HL-60/S4 treated with phorbol 12-myristate 13-acetate at 8.2 ng/mL for 4 days and 3 days (cell line): ENCODE results near the gene PTPRE.

ENCODE experiments used
- in situ Hi-C: fragments of 300-500 bp; cut with MboI; formaldehyde crosslinking; loops from 2 replicates; pipeline ENCODE4 v1.15.0; 2022; ENCODE audit warnings: low sequenced_read_pairs

PTPRE gene

DNA sequence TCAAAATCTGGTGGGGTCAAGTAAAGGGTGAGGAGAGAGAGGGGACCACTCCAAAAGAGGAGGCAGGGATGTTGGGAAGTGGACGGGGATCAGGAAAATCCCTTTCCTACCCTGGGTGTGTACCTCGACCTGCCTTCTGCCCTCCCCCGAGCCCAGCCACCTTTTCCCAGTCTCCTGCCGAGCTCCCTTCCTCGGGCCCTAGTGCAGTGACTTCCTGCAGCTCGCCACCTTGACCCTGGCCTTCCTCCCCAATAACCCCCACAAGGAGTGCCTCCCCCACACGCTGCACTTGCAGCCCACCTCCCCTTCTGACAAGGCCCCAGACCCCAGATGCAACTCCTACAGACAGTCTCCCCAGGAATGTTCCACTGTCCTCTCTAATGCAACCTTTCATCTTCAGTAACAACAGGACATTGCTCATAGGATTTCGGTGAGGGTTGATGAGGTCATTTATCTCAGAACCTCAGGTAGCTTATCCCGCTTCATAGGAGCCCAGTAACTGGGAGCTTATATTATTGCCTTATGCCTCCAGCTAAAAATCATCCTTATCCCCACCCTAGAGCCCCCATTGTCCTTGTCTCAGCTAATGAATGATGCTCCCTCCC is 129.2 kb downstream of the PTPRE start:
- in situ Hi-C loops, result no loop called here

DNA sequence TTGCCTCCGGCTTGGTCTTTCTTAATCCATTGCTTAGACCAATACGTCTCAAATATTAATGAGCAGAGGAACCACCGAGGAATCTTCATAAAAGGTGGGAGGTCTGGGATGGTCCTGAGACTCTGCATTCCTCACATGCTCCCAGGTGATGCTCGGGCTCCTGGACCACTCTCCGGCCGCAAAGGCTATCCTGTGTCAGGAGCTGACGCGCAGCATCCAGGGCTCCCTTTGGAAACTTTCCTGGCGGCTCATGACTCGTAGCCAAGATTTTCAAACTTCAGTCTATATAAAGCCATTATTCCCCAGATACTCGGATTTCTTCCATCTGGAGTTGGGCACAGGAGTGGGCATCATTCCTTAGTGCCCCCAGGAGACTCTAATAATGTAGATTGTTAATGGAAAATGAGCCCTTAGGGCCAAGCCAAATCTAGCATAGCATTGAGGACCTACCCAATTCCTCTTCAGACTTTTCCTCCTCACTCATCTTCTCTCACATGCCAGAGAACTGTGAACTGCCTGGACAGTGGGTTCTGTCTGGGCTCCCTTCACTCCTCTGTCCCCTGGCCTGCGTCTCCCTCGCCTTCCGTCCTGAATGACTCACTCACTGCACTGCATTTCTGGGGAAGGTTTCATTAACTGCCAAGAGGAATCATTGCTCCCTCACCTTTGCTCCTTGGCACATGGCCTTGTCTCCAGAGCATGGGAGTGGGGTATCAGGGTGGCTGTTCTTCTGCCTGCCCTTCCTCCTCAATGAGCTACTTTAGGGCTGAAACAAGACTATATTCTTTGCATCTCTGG is 130.0 kb downstream of the PTPRE start:
- in situ Hi-C loops, result no loop called here

DNA sequence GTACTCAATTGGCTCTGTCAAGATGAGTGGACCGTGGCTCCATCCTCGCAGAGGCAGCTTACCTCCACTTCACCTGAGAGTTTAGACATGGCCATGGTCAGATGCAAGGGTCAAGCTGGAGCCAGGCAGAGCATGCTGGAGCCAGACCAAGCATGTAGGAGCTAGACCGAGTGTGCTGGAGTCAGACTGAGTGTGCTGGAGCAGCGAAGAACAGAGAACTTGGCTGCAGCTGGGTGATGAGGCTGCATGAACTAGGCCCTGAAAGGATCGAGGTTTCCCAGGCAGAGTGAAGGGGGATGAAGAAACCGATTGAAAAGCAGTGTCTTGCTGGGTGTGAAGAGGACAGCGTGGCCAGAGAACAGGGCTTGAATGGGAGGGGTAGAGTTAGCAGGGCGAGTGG is 133.2 kb downstream of the PTPRE start:
- in situ Hi-C loops, result no loop called here

DNA sequence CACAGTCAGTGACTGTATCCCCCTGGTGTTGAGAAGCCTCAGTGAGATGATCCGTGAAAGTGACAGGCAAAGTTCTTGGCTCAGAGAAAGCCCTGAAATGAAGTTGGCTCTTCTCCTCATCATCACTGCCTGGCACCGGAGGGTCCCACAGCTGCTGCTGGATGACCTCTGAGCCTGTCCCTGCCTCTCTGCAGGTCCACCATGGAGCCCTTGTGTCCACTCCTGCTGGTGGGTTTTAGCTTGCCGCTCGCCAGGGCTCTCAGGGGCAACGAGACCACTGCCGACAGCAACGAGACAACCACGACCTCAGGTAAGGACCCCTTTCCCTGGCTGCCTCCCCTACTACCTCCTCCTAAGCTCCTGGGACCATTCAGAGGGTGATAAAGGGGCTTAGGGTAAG is 133.8 kb downstream of the PTPRE start:
- in situ Hi-C loops, result no loop called here

DNA sequence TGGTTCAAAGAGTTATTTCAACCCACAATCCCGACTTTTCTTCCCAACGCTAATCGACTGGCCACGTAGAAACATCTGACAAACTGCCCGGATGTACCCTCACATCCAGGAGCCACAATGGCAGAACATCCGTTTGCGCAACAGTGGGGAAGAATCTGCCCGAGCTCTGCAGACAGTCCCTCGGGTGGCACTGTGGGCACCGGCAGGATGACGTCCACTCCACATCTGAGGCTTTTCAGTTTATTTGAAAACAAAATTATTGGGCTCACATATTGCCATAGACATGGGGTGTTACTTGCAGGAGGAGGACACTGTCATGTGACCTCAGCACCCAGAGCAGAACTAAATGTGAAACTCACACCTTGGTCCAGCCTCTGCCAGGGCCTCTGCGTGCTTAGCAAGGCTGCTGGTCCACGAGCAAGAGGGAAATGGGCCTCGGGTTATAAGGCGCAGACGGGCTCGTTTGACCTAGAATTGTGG is 135.3 kb downstream of the PTPRE start:
- in situ Hi-C loops, result no loop called here

DNA sequence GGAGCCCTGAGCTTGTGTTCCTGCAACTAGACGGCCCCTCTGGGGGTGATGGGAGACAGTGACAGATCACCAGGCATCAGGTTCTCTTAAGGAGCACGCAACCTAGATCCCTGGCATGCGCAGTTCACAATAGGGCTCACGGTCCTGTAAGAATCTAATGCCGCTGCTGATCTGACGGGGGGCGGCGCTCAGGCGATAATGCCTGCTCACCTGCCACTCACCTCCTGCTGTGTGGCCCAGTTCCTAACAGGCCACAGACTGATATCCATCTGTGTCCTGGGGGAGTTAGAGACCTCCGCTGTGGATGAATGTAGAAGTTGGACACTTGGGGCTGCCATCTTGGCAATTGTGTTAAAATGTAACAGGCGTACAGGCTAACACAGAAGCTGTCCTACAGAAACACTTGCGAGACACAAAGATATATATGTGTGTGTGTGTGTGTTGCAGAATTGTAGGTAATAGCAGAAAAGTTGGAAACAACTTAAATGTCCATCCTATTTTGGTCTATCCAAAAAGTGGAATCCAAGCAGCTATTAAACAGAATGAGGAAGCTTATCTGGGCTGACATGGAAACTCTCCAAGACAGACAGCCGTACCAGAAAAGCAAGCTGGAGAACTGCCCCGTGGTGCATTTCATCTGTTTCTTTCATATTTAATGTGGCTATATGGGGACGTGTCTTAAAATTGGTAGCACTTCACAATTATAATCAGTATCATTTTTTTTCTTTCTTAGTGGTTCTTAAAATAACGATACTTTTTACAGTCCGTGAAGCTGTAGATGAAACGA is 136.5 kb downstream of the PTPRE start:
- in situ Hi-C loops, result no loop called here

DNA sequence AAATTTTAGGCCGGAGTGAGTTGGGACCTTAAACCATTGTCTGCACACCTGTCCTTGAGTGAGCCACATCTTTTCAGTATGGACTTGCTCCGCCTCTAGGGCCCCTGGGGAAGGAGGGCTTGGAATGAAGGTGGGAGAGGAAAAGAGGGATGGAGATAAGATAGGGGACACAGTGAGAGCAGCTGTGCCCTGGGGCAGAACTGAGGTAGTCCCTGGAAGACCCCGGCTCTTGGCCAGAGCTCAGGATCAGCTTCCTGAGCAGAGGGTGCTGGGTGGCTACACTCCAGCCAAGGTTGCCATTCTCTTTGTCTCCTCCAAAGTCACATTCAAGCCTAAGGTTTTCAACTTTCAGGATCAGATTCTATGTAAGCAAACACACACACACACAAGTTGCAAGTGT is 137.3 kb downstream of the PTPRE start:
- in situ Hi-C loops, result no loop called here

DNA sequence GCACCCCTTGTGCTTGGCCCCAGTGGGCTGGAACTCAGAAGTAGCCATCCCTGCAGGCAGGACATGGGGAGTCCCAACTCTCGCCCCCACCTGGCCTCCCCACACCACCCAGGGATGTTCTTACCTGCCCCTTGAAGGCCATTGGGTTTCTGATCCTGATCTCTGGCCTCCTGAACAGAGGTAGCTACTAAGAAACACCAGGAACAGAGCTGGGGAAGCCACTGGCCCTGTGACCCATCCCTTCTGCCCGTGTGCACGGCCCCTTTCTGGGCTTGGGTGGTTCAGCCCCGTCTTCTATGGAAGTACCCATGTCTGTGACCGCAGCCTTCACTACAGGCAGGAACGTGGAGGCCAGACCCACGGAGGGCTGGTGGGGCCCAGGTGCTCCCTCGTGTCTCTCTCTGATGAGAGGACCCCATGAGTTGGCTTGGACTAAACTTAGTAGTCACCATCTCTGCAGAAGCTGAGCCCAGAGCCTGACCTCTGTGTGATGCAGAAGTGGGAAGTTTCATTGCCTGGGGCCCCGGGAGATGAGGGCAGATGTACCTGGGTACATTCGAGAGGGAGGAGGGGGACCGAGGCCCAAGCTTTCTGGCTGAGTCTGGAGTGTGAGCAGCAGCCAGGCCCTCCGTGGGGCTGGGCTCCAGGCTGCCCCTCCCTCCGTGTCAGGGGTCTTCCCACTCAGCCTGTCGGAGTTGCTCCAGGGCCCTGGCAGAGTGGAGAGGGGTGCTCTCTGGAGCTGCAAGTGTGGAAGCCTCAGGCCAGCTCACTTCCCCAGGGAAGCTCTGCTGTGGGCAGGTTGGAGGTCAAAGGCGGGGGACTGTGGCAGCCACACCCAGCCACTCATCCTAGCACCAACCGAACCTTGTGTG is 138.3 kb downstream of the PTPRE start:
- in situ Hi-C loops, result no loop called here

DNA sequence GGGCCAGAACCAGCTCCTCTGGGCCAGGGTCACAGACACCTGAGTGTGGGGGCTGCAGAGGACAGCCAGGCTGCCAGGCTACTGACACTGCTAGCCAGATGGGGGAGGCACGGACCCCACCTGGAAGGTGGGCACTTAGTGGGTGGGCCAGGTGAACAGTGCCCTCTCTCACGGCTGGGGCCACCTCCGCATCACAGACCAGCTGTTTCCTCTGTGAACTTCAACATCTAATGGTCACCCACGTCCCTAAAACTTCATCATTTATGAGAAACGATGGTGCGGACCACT is 138.9 kb downstream of the PTPRE start:
- in situ Hi-C loops, result no loop called here

DNA sequence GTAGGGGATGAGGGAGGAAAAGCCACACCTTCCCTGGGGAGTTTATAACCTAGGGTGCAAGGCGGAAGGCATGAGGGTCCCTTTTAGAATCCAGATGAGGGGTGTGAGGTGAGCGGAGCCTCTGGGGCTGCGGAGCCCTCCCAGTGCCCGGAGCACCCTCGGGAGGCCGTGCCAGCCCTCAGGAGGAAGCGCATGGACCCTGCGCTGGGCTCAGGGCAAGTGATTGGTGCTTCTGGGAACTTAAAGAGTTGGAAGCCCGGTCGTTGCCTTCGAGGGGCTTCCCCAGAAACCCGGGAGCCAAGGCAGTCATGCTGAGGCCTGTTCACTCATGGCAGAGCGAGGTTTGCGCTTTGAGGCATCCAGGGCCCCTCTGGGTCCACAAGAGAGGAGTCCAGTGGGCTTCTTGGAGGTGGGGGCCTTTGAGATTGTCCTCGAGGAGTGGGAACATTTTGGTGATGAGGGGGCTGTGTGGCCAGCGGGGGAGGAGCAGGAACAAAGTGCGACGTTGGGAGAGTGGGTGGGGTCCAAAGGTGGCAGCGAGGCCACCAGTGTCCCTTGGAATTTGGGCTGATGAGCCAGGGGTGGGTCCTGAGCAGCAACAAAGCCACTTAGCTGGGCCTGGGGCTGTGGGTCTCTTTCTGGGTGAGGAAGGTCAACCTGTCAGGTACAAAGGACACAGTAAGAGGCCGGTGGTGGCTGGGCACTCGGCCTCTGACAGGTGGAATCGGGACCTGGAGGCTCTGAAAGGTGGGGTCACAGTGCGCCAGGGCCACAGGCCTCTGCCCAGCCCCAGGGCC is 139.5 kb downstream of the PTPRE start:
- in situ Hi-C loops, result no loop called here

DNA sequence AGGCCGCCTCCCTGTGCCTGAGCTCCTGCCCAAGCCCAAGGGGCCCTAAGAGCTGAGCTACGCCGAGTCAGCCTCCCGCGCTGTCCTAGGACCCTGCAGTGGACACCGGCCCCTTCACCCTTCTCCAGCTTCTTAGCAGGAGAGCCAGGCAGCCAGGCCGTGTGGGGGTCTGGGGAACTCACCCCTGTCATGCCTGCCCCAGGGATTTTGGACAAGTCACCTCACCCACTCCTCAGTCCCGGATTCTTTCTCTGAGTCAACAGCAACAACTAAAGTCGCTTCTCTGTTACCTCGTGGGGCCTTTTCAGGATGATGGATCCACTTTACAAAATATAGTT is 140.0 kb downstream of the PTPRE start:
- in situ Hi-C loops, result no loop called here

DNA sequence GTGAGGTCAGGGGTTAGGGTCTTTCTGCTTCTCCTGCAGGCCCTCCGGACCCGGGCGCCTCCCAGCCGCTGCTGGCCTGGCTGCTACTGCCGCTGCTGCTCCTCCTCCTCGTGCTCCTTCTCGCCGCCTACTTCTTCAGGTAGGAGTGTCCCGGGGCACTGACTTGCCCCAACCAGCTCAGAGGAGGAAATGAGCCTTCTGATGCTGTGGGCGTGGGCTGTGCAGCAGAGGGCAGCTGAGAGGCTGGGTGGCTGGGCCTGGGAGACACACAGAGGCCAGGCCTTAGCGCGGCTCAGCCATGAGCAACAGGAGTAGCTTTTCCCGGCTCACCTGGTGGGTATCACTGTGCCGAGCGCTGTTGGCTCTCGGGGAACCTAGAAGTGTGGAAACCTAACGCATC is 140.4 kb downstream of the PTPRE start:
- in situ Hi-C loops, result no loop called here

DNA sequence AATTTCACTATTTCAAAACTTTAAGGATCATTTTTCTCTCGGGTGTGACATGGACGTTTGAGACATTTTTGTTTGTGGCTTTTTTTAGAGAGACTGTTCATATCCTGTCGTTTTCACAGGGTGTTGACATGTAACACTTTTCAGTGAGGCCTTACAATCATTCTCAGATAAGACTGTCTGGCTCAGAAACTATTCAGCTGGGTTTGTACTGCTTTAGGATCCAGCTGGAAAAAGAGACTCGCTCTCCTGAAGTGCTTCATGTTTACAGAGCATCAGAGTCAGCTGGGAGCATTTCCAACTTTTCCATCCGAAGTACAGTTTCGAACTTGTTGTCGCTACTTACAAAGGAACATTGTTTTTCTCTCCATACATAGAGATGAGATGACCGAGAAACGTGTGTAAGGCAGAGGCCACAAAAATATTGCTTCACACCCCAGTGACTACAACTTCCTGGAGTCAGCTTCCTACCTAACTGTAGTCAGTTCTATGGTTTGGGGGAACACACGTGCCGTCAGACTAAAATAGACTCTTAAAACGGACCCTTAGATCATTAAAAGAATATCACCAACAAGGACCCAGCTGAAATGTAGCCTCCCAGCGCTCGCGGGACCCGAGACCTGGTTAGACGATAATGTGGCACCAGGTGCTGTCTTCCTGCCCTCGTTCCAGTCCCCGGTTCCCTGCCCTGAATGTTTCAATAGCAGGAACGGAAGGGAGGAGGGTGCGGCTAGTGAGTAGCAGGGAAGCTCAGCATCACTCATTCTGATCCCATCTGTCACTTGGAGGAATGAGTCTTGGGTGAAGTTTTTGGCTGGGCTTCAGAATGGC is 141.3 kb downstream of the PTPRE start:
- in situ Hi-C loops, result no loop called here

DNA sequence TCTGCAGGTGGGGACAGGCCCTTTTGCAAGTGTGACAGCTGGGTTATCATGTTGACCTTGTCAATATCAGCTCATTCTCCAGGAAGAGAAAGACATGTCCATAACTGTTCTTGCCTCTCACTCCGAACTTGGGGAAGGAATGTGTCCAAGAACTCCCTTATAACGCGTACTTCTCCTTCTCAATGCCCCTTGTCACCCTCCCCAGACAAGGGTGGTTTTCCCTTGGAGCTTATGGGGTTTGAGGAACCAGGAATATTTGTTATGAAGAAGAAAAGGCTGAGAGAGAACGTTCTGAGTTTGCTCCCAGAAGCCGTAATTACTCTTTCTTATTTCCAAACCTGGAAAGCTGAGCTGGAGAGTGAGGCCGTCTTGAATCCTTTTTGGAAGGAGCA is 141.9 kb downstream of the PTPRE start:
- in situ Hi-C loops, result no loop called here

DNA sequence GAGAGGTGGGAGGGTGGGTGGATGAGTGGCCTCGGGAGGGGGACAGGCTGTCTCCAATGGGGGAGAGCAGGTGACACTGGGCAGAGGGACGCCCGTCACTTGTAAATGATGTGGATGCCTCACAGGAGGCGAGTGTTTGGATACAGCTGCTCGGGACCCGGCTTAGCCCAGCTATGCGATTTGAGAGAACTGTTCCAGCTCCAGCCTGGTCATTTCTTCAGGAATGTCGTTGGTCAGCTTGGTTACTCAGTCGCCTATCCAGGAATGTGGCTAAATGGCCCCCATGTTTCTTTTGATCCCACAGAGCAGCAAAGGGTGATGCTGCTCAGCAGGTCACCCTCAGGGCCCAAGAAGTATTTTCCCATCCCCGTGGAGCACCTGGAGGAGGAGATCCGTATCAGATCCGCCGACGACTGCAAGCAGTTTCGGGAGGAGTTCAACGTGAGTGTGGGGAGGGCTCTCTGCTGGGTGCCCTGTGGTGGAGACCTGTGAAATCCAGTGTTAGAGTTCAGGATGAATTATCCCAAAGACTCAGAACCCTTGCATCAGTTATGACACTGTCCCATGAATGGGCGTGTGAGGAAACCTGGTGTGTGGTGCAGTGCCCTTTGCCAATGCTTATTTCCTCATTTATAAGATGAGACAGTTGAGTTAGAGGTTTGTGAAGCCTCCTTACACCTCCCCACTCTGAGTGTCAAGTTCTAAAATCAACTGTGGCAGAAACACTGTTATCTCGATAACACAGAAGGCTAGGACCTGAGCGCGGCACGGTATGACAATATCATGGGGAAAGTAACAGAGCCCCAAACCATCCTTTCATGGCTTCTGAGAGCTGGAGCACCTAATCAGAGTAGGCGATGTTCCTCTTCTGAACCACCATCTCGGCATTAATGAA is 142.6 kb downstream of the PTPRE start:
- in situ Hi-C loops, result no loop called here

DNA sequence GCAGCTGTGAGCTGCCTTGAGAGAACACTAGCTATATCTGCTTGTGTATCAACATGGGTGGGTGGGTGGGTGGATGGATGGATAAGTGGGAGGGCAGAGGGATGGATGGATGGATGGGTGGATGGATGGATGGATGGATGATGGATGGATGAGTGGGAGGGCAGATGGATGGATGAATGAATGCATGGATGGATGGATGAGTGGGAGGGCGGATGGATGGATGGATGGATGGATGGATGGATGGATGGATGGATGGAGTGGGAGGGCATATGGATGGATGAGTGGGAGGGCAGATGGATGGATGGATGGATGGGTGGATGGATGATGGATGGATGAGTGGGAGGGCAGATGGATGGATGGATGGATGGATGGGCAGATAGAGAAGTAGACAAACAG is 143.2 kb downstream of the PTPRE start:
- in situ Hi-C loops, result no loop called here

DNA sequence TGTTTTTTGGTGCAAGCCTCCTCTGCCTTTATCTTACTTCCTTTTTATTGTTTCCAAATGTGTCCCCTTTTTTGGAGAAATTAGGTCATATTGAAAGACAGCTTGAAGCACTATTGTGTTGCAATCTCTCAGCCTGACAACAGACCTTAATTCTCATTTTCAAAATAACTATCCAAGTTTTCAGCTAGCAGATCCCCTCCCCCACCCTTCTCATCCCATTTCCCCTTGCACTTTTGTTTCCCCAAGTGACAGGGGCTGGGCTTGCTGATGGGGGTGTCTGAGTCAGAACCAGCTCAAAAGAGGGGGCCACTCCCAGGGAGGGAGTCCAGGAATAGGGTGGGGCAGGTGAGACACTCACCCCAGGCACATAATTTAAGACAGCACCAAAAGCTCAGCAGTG is 144.0 kb downstream of the PTPRE start:
- in situ Hi-C loops, result no loop called here

DNA sequence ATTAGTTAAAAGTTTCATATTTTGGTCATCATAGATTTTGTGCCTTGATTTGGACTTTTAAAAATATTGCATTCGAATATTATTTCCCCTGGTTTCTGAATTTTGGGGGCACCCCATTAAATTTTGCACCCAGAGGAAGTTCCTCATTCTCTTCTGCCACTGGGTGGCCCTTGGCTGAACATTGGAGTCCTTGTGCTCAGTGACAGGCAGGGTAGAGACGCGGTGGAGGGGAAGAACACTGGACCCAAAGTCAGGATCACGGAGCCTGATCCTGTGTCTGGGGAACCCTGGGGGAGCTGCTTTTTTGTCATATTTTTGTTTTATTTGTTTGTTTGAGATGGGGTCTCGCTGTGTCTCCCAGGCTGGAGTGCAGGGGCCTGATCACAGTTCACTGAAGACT is 144.6 kb downstream of the PTPRE start:
- in situ Hi-C loops, result no loop called here

DNA sequence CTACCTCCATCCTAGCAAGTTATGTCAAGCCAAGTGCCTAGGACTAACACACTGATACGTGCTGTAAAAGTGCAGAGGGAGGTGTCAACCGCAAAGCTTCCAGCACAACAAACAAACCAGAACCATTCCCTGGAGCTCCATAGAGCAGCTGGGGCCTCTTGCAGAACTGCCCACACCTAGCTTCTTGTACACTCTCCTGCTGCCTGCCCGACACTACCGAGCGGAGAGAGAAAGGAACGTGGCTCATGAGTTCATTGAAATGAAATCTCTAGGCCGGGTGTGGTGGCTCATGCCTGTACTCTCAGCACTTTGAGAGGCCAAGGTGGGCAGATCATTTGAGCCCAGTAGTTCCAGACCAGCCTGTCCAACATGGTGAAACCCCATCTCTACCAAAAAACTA is 145.8 kb downstream of the PTPRE start:
- in situ Hi-C loops, result no loop called here
